ENCODE data around the gene NUDCD3. TPM values are rescaled to one million over a fixed set of nuclear protein-coding genes. Genes with fewer than 3 reads are reported as not detected.

NUDCD3 gene
- total RNA-seq, 1 experiment from 2014 or later: 71.9 TPM

- no peak overlapping the region for H3T11ph ChIP-seq (ENCODE audit: low read length)
- H3K4me3 Mint-ChIP-seq: no peak overlapping the region
- no peak overlapping the region for H2BK12ac ChIP-seq (ENCODE audit: insufficient read length, low read depth, low read length)
- WGBS (ENCODE audit: extremely low coverage, insufficient read length, low lambda C conversion rate): no CpG with 5 or more reads among the region's 3 CpGs
- no peak overlapping the region for H3K4ac ChIP-seq (ENCODE audit: low read depth, low read length)
- H3K27ac ChIP-seq (ENCODE audit: insufficient read length, low read depth, low read length): no peak overlapping the region
- no peaks in the 10 kb centered on the region for H3K27me3 Mint-ChIP-seq (ENCODE audit: low read depth)
- no peak overlapping the region for H3K4me2 ChIP-seq (ENCODE audit: insufficient read depth, insufficient read length, low read length)
- H4K20me1 ChIP-seq (ENCODE audit: control insufficient read depth, insufficient read depth, insufficient read length): peaks cover 2% of the 10 kb centered on the region
- peaks cover 8 to 43% (median 36%) of the 10 kb centered on the region in 3 experiments for H3K36me3 Mint-ChIP-seq (ENCODE audit: insufficient read depth in 1 of 3, low read depth in 3 of 3)
- no peak overlapping the region for H3K9ac ChIP-seq (ENCODE audit: extremely low read depth, insufficient read length, low read length)
- no peak overlapping the region for H3K27ac Mint-ChIP-seq
- TF ChIP-seq CTCF (conservative IDR thresholded peaks at IDR 0.05): no peak
- H2BK5ac ChIP-seq (ENCODE audit: insufficient read length, low read length): no peak overlapping the region
- H3K23me2 ChIP-seq (ENCODE audit: insufficient read length, low read depth, low read length, poor library complexity, severe bottlenecking): no peaks in the 10 kb centered on the region
- no peaks in the 10 kb centered on the region for H3K4me1 ChIP-seq (ENCODE audit: insufficient read depth, low read length)
- no peak overlapping the region for H4K8ac ChIP-seq (replicated peaks; ENCODE audit: insufficient read length, low read depth, low read length)
- H3K9me3 Mint-ChIP-seq: no peaks in the 10 kb centered on the region
- H2BK120ac ChIP-seq (ENCODE audit: low read depth, low read length, poor library complexity, severe bottlenecking): no peak overlapping the region
- no peak overlapping the region for H3K14ac ChIP-seq (ENCODE audit: insufficient read depth, low read length)
- no peak for DNase-seq
- no peak overlapping the region for H2BK20ac ChIP-seq (ENCODE audit: low read depth, low read length, poor library complexity, severe bottlenecking)
- no peak overlapping the region for H4K91ac ChIP-seq (ENCODE audit: insufficient read length, low read depth, low read length)
- H2BK15ac ChIP-seq (ENCODE audit: low read depth, low read length): no peak overlapping the region
- no peaks in the 10 kb centered on the region for H3K9me3 ChIP-seq (ENCODE audit: control insufficient read depth, low read depth, low read length)
- H3K79me2 ChIP-seq (ENCODE audit: insufficient read depth, low read length): peaks cover 4% of the 10 kb centered on the region; the same call in 1 of the 2 replicates
- no peak overlapping the region for H3K23ac ChIP-seq (ENCODE audit: insufficient read length, low read depth, low read length)
- H2AK5ac ChIP-seq (ENCODE audit: insufficient read length, low read length): no peak overlapping the region
- H3K27me3 ChIP-seq (ENCODE audit: insufficient read depth, low read length): no peaks in the 10 kb centered on the region
- no peak overlapping the region for H2AFZ ChIP-seq (ENCODE audit: low read length)
- no peaks in the 10 kb centered on the region for H3K4me1 Mint-ChIP-seq
- no peak overlapping the region for H3K18ac ChIP-seq (ENCODE audit: insufficient read length, low read depth, low read length)
- peaks cover 22% of the 10 kb centered on the region for H3K79me1 ChIP-seq (ENCODE audit: insufficient read depth, low read depth, low read length, poor library complexity, severe bottlenecking)
- H4K5ac ChIP-seq (ENCODE audit: insufficient read length, low read depth, low read length): no peak overlapping the region
- H3K56ac ChIP-seq (ENCODE audit: insufficient read length, low read depth, low read length): no peak overlapping the region
Observed at GRCh38 chr7:44472843-44473242, 17.6 kb downstream of the NUDCD3 start.

All from H9 (cell line).